GM18907 (cell line): ENCODE measurements around the gene ZNF579.
"Not testable (repeated sequence)": the region's sequence is repeated elsewhere in the genome, so short reads cannot be mapped to it uniquely, and the experiment has no call there.

Source experiments
- ATAC-seq: cut with Tn5 transposase; IDR thresholded peaks from one replicate; pipeline ENCODE4 v1.9.1; 2021; ENCODE audit warnings: mild to moderate bottlenecking, moderate library complexity; ENCODE audit not compliant: unreplicated experiment

Gene ZNF579

DNA sequence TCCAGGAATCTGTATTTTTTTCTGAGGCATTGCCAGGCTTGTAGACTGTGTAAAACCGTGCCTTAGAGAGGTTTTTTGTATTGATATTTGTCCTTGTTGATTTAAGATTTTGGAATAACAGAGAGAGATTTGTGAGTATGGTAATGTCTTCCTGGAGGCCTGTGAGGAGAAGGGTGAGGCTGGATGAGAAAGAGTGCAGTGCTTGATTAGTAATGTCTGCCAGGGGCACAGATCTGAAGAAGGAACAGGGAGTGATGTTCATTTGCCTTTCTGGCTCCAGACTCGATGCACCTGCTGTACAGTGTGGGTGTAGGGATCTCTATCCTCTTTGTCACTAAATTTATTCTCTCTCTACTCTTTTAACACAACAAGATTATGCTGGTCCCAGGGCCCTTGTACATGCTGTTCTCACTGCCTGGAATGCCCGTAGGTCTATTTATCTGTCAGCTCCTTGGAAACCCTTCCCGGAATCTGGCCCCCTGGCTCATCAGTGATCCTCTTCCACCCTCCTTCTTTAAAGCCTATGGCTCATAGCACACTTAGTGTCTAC, 14.4 kb upstream of the ZNF579 start:
- ATAC-seq = no peak

DNA sequence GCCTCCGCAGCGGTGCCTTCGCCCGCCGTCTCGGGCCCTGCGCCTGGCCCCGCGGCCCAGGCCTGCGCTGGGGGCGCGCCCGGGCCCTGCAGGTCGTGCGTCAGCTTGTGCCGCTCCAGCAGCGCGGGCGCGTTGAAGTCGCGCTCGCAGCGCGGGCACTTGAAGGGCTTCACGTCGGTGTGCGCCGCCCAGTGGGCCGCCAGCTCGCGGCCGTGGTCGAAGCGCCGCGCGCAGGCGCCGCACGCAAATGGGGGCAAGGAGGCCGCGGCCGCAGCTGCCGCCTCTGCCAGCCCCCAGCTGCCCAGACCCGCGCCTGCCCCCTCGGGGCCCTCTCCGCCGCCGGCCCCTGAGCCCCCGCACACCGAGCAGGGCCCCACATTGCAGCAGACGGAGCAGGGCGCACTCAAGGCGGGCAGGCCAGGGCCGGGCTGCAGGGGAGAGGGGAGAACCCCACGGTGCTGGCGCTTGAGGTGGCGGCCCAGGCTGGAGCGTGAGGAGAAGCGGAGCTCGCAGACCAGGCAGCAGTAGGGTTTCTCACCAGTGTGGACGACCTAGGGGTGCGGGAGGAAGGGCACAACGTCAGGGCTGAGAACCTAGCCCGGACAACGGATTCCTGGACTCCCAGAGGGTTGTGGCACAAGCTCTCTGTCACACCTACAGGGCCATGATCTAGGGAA, 12.6 kb upstream of the ZNF579 start:
- no peak for ATAC-seq

GRCh38 chr19:55592391-55593090, 11.9 kb upstream of the ZNF579 start:
- no peak for ATAC-seq

- ATAC-seq = no peak
Observed at GRCh38 chr19:55591555-55591954, 10.9 kb upstream of the ZNF579 start.

DNA sequence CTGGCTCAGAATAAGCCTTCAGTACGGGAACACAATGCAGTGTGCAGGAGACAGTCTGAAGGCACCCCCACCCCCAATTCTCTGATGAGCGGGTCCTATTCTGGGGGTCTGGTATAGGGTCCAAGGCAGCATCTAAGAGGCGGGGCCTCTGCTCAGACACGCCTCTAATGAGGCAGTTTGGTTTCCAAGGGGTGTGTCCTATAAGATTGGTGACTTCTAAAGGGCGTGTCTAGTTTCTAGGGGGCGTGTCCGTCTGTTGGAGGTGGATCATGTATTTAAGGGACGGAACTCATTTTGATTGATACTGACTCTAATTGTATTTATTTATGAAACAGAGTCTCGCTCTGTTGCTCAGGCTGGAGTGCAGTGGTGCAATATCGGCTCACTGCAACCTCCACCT, 10.0 kb upstream of the ZNF579 start:
- no peak for ATAC-seq

DNA sequence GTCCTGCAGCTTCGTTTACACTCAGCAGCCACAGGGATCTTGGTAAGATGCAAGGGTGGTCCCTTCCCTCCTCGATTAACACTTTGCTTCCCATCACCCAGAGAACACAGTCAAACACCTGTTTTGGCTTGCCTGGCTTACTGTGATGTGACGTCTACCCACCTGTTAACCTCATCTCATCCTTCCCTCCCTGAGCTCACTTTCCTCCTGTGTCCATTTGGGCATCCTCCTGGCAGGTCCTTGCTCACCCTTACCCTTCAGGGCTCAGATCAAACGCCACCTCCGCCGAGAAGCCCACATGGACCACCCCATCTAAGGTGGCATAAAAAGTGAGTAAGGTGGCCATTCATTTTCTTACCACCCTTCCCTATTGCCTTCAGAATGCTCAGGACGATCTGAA, 9.5 kb upstream of the ZNF579 start:
- ATAC-seq = no peak

GRCh38 chr19:55588738-55589137, 8.1 kb upstream of the ZNF579 start:
- no peak for ATAC-seq

GRCh38 chr19:55586976-55587668, 6.5 kb upstream of the ZNF579 start:
- ATAC-seq = peak; percentile 91

GRCh38 chr19:55585658-55586339, 5.2 kb upstream of the ZNF579 start:
- ATAC-seq = no peak

DNA sequence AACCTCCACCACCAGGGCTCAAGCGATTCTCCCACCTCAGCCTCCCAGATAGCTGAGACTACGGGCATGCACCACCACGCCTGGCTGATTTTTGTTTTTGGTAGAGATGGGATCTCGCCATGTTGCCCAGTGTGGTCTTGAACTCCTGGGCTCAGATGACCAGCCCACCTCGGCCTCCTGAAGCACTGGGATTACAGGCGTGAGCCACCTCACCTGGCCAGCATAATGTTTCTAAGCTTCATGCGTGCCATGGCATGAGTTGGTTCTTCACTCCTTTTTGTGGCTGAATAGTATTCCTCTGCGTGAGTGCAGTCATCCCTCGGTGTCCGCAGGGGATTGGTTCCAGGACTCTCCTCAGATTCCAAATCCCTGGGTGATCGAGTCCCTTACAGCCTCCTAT, 4.2 kb upstream of the ZNF579 start:
- ATAC-seq = no peak

GRCh38 chr19:55583897-55584296, 3.2 kb upstream of the ZNF579 start:
- not testable (repeated sequence) for ATAC-seq

- ATAC-seq = not testable (repeated sequence)
Observed at GRCh38 chr19:55582284-55582683, 1.6 kb upstream of the ZNF579 start.

- no peak for ATAC-seq
Observed at GRCh38 chr19:55581823-55582223, 1.2 kb upstream of the ZNF579 start.

DNA sequence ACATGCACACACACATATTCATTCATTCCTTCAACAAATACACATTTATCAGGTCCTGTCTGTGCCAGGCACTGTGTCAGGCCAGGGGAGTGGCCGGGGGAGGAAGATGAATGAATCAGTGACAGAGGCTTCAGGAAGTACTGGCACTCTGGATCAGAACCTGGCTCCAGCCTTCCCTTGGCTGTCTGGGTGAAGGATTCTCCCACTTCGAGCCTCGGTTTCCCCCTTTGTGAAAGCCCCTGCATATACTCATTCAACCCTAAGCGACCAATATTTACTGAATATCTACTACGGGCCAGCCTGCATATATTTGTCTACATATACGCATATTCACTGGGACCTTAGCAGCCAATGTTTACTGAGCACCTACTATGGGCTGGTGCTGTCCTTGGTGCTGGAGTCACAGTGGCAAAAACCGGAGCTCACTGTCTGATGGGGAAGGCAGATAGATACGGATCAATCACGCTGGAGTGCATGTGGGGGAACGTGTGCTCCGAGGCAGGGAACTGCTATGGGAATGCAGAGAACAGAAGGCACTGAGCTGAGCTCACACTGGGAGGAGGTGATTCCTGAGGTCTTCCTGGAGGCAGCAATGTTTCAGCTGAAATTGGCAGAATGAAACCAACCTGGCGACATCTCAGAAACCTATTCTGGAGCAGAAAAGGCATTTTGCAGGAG, 636 bp upstream of the ZNF579 start:
- no peak for ATAC-seq

- ATAC-seq = no peak
Observed at GRCh38 chr19:55579766-55580621, 654 bp downstream of the ZNF579 start.

DNA sequence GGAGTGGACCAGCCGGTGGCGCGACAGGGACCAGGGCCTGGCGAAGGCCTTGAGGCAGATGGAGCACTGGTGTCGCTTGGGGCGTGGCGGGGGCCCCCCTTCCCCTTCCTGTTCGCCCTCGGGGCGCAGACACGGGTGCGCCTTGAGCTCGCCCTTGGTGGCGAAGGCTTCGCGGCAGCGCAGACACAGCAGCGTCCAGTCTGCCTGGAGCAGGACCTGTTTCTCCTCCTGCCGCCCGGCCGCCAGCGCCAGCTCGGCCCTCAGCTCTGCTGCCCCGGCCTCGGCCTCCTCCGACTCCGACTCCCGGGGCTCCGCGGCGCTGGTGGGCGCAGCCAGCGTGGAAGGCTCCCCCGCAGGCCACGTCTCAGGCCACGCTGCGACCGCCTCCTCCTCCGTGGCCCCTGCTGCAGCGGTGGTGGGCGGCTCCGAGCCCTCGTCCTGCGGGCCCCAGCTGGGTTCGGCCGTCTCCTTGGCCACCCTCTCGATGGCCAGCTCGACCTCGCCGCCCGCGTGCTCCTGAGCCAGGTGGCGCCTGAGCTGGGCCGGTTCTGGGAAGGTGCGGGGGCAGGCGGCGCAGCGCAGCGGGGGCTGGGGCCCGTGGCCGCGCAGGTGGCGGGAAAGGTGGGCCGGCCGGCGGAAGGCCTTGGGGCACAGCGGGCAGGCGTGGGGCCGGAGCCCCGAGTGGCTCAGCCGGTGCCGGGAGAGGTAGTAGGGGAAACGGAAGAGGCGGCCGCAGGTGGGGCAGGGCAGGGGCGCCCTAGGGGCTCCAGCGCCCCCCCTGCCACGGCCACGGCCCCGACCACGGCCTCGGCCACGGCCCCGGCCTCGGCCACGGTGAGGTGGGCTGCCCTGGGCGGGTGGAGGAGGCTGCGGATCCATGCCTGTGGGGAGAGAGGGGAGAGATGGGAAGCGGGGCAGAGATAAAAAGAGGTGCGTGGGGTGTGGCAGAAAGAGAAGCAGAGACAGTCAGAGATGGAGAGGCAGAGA, 1.6 kb downstream of the ZNF579 start:
- ATAC-seq = no peak

GRCh38 chr19:55578031-55578760, 2.5 kb downstream of the ZNF579 start:
- no peak for ATAC-seq

DNA sequence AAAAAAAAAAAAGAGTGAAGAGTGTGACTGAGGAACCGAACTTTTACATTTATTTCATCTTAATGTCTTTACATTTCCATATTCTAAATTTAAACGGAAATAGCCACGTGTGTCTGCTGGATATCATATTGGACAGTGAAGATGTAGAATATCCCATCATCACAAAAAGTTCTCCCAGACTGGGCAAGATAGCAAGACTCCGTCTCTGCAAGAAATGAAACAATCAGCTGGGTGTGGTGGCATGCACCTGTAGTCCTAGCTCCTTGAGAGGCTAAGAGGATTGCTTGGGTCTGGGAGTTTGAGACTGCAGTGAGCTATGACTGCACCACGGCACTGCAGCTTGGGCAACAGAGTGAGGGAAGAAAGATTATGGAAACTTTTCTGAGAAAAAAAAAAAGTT, 3.9 kb downstream of the ZNF579 start:
- no peak for ATAC-seq
